Esophagus squamous epithelium (tissue), 4 donors: Measurements from ENCODE around the gene TMEM266.

ENCODE experiments used
- POLR2A ChIP-seq, 4 donors: fragments of 450-650 bp; IDR thresholded peaks; one replicate each; pipeline ENCODE4 v1.6.1; 2017; ENCODE audit warnings: antibody characterized with exemption in 4 of 4, mild to moderate bottlenecking in 4 of 4, moderate library complexity in 3 of 4
- TF ChIP-seq, protein P1 (sequence below), 6 experiments: fragments of 450-650 bp in 4 of 6; fragments of 200-600 bp in 2 of 6; sonication (generic) in 2 of 6; IDR thresholded peaks; one replicate each; pipeline ENCODE4 v1.5.1; 2016 to 2019; ENCODE audit warnings: antibody characterized with exemption in 6 of 6, mild to moderate bottlenecking in 4 of 6, moderate library complexity in 4 of 6

GRCh38 chr15:76251717-76252116, 191.9 kb downstream of the TMEM266 start:
- TF ChIP-seq, protein P1, sequence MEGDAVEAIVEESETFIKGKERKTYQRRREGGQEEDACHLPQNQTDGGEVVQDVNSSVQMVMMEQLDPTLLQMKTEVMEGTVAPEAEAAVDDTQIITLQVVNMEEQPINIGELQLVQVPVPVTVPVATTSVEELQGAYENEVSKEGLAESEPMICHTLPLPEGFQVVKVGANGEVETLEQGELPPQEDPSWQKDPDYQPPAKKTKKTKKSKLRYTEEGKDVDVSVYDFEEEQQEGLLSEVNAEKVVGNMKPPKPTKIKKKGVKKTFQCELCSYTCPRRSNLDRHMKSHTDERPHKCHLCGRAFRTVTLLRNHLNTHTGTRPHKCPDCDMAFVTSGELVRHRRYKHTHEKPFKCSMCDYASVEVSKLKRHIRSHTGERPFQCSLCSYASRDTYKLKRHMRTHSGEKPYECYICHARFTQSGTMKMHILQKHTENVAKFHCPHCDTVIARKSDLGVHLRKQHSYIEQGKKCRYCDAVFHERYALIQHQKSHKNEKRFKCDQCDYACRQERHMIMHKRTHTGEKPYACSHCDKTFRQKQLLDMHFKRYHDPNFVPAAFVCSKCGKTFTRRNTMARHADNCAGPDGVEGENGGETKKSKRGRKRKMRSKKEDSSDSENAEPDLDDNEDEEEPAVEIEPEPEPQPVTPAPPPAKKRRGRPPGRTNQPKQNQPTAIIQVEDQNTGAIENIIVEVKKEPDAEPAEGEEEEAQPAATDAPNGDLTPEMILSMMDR (IDR thresholded peaks at IDR 0.05), result no peak
- no peak for TF ChIP-seq POLR2A (IDR thresholded peaks at IDR 0.05)
